VCaP (cell line): Measurements from ENCODE around the gene ATL2.

ENCODE experiments used
- H3K27ac ChIP-seq: fragments of 450-650 bp; 2 replicates; pipeline ENCODE4 v1.5.1; 2017
- TF ChIP-seq, protein P1 (sequence below): fragments of 450-650 bp; conservative IDR thresholded peaks from 2 replicates; pipeline ENCODE4 v1.5.1; 2017; ENCODE audit warnings: mild to moderate bottlenecking, moderate library complexity

ATL2 gene

DNA sequence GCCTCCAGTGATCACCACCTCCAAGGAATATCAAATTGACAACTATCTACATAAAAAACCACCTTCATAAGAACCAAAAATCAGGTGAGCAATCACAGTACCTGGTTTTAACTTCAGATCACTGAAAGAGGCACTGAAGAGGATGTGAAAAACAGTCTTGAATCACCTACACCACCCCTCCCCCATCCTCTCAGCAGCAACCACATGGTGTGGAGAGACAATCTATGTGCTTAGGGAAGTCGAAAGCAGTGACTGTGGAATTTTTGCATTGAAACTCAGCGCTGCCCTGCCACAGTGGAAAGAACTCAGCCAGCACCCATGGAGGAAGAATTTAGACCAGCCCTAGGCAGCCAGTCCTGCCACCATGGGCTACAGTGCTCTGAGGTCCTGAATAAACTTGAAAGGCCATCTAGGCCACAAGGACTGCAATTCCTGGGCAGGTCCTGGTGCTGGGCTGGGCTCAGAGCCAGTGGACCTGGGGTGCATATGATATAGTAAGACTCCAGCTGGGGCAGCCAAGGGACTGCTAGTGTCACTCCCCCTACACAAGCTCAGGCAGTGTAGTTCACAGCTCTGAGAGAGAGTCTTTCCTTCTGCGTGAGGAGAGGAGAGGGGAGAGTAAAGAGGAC is 75.6 kb downstream of the ATL2 start:
- TF ChIP-seq, protein P1, sequence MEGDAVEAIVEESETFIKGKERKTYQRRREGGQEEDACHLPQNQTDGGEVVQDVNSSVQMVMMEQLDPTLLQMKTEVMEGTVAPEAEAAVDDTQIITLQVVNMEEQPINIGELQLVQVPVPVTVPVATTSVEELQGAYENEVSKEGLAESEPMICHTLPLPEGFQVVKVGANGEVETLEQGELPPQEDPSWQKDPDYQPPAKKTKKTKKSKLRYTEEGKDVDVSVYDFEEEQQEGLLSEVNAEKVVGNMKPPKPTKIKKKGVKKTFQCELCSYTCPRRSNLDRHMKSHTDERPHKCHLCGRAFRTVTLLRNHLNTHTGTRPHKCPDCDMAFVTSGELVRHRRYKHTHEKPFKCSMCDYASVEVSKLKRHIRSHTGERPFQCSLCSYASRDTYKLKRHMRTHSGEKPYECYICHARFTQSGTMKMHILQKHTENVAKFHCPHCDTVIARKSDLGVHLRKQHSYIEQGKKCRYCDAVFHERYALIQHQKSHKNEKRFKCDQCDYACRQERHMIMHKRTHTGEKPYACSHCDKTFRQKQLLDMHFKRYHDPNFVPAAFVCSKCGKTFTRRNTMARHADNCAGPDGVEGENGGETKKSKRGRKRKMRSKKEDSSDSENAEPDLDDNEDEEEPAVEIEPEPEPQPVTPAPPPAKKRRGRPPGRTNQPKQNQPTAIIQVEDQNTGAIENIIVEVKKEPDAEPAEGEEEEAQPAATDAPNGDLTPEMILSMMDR, result no peak
- H3K27ac ChIP-seq, result no peak overlapping the region

- TF ChIP-seq, protein P1, result no peak
- no peak overlapping the region for H3K27ac ChIP-seq
Observed at GRCh38 chr2:38298539-38298938, 78.5 kb downstream of the ATL2 start.

DNA sequence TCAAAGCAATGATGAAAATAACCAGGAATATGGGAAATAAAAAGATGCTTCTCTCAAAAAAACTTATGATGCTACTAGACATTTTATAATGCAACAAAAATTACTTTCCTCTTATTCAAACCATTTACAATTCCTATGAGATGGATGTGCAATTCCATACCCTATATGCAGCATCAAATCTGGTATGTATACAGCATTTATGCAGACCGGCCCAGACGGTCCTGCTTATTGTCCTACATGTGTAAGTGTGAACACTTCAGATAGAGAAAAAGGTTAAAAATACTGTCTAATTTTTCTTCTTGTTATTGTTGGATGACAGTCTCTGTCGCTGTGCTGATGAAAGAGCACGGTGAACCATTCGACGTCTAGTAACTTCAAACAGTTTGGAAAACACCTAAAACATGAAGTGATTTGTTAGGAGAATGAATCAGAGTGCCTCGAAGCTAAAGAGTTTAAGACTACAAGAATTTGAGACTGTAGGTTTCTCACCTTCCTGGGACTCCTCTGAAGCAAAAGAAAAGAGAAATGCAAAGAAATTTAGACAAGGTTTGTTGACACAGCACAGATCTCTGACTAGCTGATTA is 80.8 kb downstream of the ATL2 start:
- no peak overlapping the region for H3K27ac ChIP-seq
- TF ChIP-seq, protein P1, result no peak

- no peak overlapping the region for H3K27ac ChIP-seq
- TF ChIP-seq, protein P1, result no peak
Observed at GRCh38 chr2:38294597-38294996, 82.5 kb downstream of the ATL2 start.

- TF ChIP-seq, protein P1, result no peak
- no peak overlapping the region for H3K27ac ChIP-seq
Observed at GRCh38 chr2:38293152-38293865, 83.8 kb downstream of the ATL2 start.

GRCh38 chr2:38290332-38290731 is 86.7 kb downstream of the ATL2 start:
- no peak overlapping the region for H3K27ac ChIP-seq
- TF ChIP-seq, protein P1, result no peak

DNA sequence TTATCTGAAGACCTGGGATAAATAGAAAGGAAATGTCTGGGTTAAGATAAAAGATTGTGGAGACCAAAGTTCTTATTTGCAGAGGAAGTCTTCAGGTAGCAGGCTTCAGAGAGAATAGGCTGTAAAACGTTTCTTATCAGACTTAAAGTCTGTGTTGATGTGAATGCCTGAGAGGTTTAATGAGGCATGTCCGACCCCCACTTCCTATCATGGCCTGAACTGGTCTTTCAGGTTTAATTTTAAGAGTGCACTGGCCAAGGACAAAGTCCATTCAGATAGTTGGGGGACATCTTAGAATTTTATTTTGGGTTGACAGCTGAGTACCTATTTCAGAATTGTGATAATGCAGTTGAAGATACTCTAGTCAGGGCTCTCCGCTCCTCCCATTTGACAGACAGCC is 92.1 kb downstream of the ATL2 start:
- TF ChIP-seq, protein P1, result no peak
- peak overlapping the region; percentile 97 for H3K27ac ChIP-seq
